GM12892 (cell line): Measurements from ENCODE around the gene SLC13A4.

Experiments
- POLR2A ChIP-seq: IDR thresholded peaks from 2 replicates; pipeline ENCODE4 v1.6.1; 2011; ENCODE audit warnings: low read depth, low read length, control low read depth
- TAF1 ChIP-seq: IDR thresholded peaks from 2 replicates; pipeline ENCODE4 v1.6.1; 2011; ENCODE audit warnings: low read depth, mild to moderate bottlenecking, control low read depth, low read length, borderline replicate concordance

- TF ChIP-seq POLR2A, result no peak
- no peak for TF ChIP-seq TAF1
Observed at GRCh38 chr7:135763261-135763660, 35.3 kb upstream of the SLC13A4 start.
